ENCODE data around the gene NCKIPSD. TPM values are rescaled to one million over a fixed set of nuclear protein-coding genes. Genes with fewer than 3 reads are reported as not detected.

NCKIPSD gene
- total RNA-seq, 1 experiment from 2014 or later, result 33.8 TPM

DNA sequence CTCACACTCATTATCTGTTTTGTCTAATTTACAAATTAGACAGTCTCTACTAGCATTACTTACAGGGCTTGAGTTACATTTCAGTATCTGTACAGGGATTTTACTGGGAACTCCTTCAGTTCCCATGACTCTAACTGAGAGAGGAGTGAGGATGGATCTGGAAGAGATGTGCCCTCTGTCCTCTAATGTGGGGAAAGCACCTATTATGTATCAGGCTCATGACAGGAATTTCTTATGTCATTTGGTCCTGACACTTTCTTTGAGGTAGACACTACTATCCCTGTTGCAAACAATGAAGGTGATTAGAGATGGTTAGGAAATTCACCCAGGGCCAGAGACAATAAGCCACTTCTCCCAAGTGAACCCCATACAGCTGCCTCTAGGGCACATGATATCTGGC, 10.9 kb upstream of the NCKIPSD start:
- DNase-seq (ENCODE audit: low spot score), result no peak

DNA sequence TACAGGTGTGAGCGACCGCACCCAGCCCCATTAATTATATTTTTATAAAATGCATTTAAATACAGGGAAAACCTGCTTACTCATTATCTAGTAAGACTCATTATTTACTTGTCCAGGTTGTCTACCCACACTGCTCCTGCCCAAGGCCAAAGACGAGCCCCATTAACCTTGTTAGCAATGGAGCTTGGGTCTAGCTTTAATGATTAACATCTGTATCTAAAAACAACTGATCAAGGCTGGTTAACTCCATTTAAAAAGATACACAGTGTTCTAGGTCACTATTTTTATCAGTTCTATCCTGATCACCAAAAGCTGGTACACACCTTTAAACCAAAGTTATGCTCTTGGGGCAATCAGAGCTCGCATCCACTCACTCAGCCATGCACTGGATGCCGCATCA, 10.4 kb upstream of the NCKIPSD start:
- no peak for DNase-seq (ENCODE audit: low spot score)

DNA sequence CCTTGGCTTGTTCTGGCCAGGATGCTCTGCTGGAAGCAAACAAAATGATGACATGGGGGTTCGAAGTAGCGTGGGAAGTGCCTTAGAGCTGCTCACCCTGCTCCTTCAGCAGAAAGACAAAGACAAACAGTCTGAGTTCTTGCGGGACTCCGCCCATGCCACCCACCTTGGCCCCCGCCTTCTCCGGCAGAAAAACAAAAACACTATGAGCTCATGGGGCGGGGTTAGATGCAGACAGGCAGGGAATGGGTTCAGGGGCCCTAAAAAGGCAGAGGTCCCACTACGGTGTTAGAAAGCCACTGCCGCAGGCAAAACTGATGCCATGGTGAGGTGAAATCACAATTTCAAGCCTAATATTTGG, 9.7 kb upstream of the NCKIPSD start:
- DNase-seq (ENCODE audit: low spot score), result no peak

DNA sequence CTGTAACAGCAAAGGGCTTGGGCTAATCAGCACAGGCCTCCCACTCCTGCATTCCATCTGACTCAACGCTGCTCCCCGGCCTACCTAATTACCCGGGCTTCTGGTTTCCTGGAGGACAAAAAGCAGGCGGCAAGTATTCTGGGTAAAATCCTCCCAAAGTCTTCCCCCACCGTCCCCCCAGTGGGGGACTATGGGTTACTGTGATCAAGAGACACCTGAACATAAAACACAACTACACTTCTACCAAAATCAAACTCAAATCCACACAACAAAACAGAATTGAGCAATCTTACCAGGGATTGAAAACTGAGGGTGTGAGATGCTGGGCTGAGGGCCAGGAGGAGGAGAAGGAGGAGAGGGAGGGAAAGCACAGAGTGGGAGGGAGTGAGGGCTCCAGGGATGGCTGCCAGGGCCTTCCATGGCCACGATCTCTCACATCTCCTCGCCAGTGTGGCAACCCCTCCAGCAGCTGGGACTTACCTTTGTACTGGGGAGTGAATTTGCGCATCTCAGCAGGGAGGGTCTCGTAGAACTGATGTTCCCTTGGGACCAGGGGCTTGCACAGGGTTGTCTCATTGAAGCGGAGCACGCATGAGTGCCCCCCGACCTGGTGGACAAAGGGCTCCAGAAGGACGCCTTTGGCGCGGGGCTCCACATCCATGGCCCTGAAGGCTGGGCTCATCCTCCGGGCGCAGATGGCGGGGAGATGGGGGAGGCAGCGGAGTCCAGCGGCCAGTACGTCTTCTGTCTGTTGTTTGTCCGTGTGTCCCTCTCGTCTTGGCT, 9.1 kb upstream of the NCKIPSD start:
- DNase-seq (ENCODE audit: low spot score), result no peak

DNA sequence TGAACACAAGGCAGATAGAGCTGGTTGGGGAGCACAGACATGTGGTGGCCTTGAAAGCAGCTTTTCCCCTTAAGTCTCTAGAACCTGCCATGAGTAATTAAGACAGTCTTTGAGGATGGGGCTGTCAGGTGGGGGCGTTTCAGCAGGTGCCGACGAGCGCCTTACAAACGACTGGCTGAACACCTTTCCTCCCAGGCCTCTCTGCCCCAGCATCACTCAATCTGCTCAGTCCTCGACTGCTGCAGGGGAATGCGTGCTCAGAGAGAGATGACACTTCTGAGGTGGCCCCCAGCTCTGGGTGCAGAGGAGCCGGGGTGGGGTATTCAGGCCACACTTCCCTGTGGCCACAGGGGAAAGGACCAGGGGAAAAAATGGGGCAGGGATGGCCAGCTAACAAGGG, 8.1 kb upstream of the NCKIPSD start:
- no peak for DNase-seq (ENCODE audit: low spot score)

DNA sequence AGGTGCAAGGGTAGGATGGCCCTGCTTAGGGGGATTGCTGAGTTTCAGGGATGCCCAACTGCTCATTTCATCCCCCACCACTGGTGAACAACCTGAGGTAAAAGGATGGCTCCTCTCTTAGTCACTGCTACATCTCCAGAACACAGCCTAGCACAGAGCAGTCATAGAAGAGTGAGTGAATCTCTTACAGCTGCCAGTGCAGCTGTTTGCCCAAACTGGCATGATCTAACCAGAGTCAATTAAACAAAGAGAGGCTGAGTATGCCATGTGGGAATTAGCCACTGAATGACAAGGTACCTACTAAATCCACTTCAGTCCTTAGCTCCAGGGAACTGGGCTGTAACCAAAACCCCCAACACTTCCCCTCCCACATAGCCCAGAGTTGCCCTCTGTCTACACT, 6.8 kb upstream of the NCKIPSD start:
- no peak for DNase-seq (ENCODE audit: low spot score)

DNA sequence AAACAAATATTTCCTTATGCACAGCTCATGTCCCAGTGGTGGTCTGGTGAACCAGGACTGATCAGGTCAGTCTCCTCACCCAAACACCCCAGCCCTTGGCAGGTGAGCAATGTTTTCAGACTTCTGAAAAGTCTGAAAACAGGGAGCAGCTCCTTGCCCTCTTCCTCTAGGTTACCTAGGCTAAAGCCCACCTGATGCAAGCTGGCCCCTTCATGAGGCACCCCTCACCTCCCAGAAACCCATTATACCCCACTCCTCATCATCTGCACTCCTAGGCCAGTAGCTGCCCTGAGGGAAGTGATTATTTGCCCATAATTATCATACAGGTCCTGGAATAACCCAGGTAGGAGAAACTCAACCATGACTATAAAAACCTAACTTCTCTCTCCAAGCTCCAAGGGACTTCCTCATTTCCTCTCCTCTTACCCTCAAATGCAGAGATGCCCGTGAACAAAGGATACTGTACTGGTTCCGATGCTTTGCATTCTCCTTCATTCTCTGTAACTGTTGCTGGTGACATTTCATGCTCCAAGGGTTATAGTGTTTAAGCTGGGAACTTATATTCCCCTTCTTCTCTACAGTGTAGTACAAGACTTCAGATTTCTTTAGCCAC, 5.2 kb upstream of the NCKIPSD start:
- DNase-seq (ENCODE audit: low spot score), result no peak

DNA sequence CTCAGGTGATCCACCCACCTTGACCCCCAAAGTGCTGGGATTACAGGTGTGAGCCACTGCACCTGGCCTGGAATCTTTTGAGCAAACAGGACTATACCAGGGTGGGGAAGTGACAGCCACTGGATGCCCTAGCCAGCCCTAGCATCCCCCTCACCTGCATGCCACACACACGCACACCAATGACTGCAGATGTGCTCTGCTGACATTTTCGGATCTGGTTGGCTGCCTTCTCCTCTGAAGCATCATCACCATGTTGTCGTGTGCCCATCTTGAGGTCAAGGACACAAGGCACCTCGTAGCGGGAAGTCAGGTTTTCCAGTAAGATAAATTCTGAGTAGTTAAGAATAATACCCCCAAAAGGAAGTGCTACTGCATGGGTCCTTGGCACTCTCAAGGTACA, 3.7 kb upstream of the NCKIPSD start:
- DNase-seq (ENCODE audit: low spot score), result no peak

DNA sequence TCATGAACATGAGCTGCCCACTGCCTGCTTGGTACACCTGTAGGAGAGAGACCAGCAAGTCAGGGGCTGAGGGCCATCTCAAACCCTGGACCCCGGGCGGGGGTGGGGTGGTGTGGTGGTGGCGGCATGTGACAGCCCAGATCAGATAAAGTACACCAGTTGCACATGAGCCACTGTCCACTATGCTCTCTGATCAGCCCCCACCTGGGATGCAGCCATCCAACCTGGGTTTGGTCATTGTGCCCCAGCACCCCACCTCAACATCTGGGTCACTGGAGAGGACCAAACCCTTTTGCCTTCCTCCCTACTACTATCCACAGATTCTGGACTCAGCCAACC, 3.0 kb upstream of the NCKIPSD start:
- no peak for DNase-seq (ENCODE audit: low spot score)

DNA sequence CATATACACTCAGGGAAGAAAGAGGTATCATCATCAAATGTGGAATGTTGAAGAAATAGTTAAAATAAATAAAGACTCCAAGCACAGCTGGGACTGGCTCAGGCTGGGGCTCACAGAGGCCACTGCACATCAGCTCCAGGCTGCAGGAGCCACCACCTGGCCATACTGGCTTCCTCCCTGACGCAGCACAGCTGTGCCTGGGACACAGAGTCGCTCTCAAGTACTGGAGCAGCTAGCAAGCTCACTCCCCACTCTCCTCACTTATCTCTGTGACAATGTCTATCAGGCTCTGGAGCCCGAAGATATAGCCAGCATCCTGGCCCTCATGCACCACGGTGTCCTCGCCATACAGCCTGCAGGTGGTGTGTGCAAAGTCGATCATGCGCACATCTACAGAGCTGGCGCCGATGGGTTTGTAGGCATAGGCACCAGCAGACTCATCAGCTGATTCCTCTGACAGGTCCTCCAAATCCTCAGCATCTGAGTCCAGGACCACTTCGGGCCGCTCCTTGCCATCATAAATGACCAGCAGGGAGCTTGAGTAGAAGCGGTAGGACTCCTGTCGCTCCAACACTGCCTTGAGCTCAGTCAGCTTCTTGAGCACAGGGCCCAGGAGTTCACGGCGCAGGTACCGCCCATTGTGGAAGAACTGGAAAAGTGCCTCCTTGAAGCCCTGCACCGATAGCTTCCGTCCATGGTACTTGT, 2.5 kb upstream of the NCKIPSD start:
- no peak for DNase-seq (ENCODE audit: low spot score)

DNA sequence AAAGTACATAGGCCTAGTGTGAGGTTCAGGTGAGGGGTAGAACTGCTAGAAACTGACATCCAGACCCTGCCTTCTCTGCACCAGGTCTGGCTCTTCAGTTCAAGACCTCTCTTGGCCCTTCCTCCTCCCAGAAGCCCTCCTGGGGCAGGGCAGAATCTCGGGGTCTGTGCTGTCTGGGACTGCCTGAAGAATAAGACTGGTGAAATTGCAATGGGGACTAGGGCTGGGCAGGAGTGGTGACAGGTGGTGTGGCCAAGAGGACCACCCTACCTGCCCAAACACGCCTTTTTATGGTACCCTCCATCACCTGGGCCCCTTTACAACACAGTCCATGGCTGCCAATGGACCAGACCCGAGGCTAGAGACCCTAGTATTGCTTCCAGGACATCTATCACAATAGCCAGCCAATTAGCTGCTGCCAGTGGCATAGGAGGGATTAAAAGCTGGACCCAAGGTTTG, 1.5 kb upstream of the NCKIPSD start:
- no peak for DNase-seq (ENCODE audit: low spot score)

DNA sequence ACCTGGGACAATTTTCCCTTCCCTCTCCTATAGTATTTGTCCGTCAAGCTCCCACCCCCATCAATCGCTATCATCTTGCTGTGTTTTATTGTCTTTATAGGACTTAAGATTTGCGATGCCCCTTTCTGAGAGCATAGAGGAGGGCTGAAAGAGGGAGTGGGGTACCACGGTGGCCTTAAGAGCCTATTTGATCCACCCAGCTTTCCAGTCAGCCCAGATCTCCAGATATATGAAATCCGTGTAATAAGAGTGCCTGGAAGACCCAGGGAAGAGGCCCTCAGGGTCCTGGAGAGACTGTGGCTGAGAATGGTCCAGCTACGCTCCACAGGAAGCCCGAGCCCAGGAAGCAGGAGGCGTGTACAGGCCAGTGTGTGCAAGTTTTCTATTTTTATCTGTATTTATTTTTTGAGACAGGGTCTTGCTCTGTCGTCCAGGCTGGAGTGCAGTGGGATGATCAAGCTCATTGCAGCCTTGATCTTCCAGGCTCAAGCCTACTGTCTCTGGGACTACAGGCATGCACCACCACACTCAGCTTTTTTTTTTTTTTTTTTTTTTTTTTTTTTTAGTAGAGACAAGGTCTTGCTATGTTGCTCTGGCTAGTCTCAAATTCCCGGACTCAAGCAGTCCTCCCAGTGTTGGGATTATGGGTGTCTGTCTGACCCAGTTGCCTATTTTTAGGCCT, 964 bp upstream of the NCKIPSD start:
- no peak for DNase-seq (ENCODE audit: low spot score)

DNA sequence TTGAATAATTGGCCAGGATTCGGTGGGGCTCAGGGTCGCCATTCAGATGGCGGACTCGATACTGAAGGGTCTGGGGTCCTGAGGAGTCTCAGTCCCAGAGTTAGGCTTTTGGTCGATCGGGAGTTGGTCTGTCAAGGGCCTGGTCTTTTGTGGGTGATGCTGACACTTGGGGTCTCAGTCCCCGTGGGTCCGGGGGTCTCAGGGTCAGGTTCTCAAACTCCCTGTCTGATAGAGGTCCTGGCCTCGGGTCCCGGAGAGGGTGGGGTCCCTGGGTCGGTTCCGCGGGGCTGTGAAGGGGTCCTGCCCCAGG, 467 bp downstream of the NCKIPSD start:
- no peak for DNase-seq (ENCODE audit: low spot score)

DNA sequence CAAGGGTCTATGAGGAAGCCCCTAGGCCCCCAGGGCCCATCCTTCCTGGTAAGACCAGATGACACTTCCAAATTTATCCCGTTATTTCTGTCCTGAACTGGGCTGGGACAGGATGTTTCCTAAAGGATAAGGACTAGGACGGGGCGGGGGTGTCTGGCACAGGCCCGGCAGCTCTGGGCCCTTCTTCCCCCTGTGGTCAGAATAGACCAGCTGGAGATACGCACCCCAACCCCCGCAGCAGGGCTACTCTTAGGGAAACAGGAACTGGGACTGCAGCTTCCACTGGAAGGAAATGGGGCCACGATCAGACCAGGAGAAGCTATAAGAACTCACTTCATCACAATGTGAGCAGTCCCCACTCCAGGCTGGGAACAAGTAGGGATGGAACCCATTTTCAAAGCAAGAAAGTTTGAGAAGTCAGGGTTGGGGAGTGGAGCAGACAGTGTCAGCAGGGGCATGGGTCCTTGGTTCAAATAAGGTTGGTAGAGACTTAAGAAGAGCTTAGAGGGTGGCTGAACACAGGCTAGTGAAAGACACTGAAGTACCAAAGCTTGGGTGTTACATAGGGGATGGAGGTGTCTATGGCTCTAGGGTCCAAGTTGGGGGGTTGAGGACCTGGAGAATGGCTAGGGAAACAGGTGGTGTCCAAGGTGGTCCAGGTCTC, 1.1 kb downstream of the NCKIPSD start:
- peak; percentile 13 for DNase-seq (ENCODE audit: low spot score)

DNA sequence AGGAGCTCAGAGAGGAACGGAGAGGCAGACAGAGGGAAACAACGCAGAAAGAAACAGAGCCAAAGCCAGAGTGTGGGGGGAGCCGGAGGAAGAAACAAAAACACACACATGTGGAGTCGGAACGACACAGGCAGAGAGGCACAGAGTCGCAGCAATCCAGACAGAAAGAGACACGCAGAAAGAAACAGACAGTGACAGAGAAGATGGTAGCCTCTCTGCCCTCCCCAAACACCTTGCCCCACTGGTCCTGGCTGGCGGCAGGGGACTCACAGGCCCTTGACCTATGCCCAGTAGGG, 1.7 kb downstream of the NCKIPSD start:
- no peak for DNase-seq (ENCODE audit: low spot score)

DNA sequence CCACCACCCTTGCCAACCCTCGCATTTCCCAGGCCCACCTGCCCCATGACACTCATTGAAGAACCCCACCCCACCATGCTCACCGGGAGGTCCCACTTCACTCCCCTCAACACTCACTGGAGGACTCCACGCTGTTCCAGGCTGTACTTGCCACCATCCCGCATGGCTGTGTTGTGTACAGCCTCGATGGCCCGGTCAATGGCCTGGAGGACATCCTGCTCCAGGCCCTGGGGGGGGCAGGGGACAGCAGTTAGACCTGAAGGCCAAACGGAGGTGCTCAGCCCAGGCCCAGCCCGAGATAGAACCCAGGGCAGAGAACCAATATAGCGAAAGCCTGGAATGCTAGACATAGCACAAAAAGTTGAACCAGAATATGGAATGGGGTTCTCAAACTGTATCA, 2.9 kb downstream of the NCKIPSD start:
- DNase-seq (ENCODE audit: low spot score), result no peak

DNA sequence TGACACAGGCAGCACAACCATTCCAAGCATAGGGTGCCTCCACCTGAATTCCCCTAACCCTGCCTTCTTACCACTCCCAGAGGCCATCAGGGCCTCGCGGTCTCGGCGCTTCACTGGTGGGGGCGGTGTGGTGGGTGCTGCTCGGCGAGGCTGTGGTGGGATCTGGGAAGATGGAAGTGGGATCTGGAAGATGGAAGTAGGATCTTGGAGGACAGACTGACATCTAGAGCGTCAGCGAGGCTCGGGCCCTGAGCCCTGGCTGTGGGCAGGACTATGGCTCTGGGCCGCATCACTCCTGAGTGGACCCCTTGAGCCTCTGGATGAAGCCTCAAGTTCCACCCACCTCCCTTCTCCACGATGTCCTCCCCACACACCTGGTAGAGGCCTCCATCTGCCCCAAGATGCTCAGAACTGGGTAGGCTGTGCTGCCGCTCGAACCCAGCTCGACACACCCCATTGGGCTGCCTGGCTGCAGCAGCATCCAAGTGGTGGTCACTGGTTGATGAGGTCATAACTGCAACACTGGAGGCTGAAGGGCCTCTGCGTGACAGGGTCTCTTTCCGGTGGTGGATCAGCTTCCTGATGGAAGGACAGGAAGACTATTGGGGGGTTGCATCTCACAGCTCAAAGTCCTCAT, 3.6 kb downstream of the NCKIPSD start:
- no peak for DNase-seq (ENCODE audit: low spot score)

DNA sequence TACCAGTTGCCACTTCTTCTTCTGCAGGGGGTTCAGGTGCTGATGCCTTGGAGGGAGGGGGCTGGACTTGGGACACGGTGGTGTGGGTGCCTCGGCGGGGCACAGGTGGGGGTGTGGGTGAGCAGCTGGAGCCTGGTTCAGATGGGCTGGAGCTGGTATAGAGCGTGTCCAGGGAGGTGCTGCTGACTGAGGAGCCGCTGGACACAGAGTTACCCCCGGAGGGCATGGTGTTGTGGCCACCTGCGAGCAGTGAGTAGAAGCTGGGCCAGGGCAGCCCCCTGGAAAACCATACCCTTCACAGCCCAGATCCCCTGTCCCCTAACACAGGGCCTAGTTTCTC, 4.2 kb downstream of the NCKIPSD start:
- DNase-seq (ENCODE audit: low spot score), result no peak

DNA sequence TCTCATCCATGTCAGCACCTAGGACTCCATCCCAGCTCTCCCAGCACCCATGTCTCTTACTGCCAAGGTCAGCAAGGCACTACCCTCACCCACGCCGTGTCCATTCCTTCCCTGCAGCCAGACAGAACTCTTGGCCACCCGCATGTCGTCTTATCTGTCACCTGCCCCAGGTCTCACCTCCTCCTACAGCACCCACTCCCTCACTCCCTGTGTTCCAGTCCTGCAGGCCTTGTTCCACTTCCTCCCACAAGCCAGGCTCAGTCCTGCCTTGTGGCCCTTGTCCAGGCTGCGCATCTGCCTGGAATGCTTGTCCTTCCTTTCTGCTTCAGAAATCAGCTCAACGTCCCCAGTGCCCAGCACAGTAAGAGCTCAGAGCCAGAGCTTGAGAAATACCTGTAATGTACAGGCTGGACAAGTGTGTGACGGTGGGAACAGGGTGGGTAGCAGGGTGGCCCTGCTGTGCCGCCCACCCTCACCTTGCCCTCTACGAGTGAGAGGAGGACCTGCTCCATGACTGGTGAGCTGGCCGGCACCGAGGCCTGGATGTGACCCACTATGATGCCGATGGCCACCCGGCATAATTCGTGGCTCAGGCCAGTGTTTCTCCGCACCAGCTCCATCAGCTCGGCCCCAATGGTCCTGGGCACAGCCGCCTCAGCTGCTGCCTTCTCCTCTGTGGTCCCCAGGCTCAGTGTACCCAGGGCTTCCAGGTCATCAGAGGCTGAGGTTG, 4.7 kb downstream of the NCKIPSD start:
- no peak for DNase-seq (ENCODE audit: low spot score)

DNA sequence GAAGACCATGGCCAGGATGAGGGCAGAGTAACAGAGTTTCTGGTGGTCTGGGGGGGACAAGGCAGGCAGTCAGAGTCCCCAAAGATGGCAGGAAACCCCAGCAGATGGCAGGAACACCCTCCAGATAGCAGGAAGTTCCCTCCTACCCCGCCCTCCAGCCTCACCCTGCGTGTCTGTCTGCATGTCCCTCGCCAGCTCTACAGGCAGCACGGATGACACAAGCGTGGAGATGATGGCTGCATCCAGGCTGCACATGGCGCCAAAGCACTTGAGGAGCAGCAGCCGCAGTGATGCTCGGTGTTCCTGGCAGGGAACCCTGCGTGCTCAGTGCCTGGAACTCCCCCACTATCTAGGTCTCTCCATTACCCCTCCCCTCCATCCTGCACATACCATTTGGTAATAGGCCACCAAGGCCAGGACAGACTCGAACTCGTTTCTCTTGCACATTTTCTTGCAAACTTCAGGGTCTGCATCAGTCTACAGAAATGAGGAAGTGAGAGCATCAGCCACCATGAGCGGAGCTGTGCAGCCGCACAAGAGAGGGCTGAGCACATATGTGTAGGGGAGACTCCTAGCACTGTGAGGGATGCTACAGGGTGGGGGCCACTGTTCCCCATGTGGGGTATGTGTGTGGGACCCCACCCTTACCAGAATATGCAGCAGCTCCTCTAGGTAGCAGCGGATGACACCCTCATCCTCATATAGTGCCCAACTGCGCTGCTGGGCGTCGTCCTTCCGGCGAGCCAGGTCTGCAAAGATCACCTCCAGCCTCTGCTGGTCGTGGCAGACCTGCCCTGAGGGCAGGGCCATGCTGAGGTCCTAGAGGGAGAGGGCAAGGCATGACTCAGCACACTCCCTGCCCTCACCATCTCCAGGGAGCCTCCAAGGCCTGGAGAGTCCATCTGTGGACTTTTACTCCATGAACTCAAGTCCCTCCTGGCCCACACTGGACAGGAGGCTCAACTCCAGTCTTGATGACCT, 6.0 kb downstream of the NCKIPSD start:
- DNase-seq (ENCODE audit: low spot score), result no peak
